HEK293T (cell line): ENCODE results near the gene CHD2.

Experiments
- CTCF ChIA-PET: fragments of 350-600 bp; formaldehyde crosslinking; extraction: SDS; loops from one replicate; lab custom pipeline; 2021; ENCODE audit warnings: antibody characterized with exemption, inconsistent platforms; lab: Yijun Ruan, JAX
- POLR2A ChIA-PET: fragments of 350-600 bp; formaldehyde crosslinking; extraction: SDS; loops from one replicate; lab custom pipeline; 2020; ENCODE audit warnings: antibody characterized with exemption, inconsistent platforms; lab: Yijun Ruan, JAX
- DNase-seq: peaks from one replicate; pipeline ENCODE4 v3.0.0; 2012; ENCODE audit warnings: mixed read lengths; ENCODE audit errors: extremely low spot score
- ARNT ChIP-seq: fragments of 450-650 bp; IDR thresholded peaks from 2 replicates; pipeline ENCODE4 v1.6.1; 2017; ENCODE audit warnings: mild to moderate bottlenecking
- BHLHE40 ChIP-seq: fragments of 450-650 bp; IDR thresholded peaks from 2 replicates; pipeline ENCODE4 v1.6.1; 2016; ENCODE audit warnings: mild to moderate bottlenecking, moderate library complexity, borderline replicate concordance
- CTBP1 ChIP-seq: fragments of 450-650 bp; IDR thresholded peaks from 2 replicates; pipeline ENCODE4 v1.6.1; 2016; ENCODE audit warnings: borderline replicate concordance
- ELF4 ChIP-seq: fragments of 450-650 bp; IDR thresholded peaks from 2 replicates; pipeline ENCODE4 v1.6.1; 2017; ENCODE audit warnings: antibody characterized with exemption
- FOXA1 ChIP-seq: fragments of 450-650 bp; IDR thresholded peaks from 2 replicates; pipeline ENCODE4 v1.6.1; 2016; ENCODE audit warnings: mild to moderate bottlenecking
- FOXK2 ChIP-seq: fragments of 450-650 bp; IDR thresholded peaks from 2 replicates; pipeline ENCODE4 v1.6.1; 2016; ENCODE audit warnings: mild to moderate bottlenecking
- FOXM1 ChIP-seq: fragments of 450-650 bp; IDR thresholded peaks from 2 replicates; pipeline ENCODE4 v1.6.1; 2017; ENCODE audit warnings: mild to moderate bottlenecking, borderline replicate concordance
- HDGF ChIP-seq: fragments of 450-650 bp; IDR thresholded peaks from 2 replicates; pipeline ENCODE4 v1.6.1; 2017; ENCODE audit warnings: antibody characterized with exemption, borderline replicate concordance
- L3MBTL2 ChIP-seq: fragments of 450-650 bp; conservative IDR thresholded peaks from 2 replicates; pipeline ENCODE4 v1.6.1; 2016; ENCODE audit warnings: mild to moderate bottlenecking
- LEF1 ChIP-seq: fragments of 450-650 bp; IDR thresholded peaks from 2 replicates; pipeline ENCODE4 v1.6.1; 2017; ENCODE audit warnings: mild to moderate bottlenecking, borderline replicate concordance
- NFRKB ChIP-seq: fragments of 450-650 bp; IDR thresholded peaks from 2 replicates; pipeline ENCODE4 v1.6.1; 2016; ENCODE audit warnings: mild to moderate bottlenecking, moderate library complexity
- PKNOX1 ChIP-seq: fragments of 450-650 bp; IDR thresholded peaks from 2 replicates; pipeline ENCODE4 v1.6.1; 2016
- SP1 ChIP-seq: fragments of 450-650 bp; IDR thresholded peaks from 2 replicates; pipeline ENCODE4 v1.6.1; 2017
- SUZ12 ChIP-seq: fragments of 450-650 bp; IDR thresholded peaks from 2 replicates; pipeline ENCODE4 v1.6.1; 2016; ENCODE audit warnings: mild to moderate bottlenecking
- TARDBP ChIP-seq: fragments of 450-650 bp; IDR thresholded peaks from 2 replicates; pipeline ENCODE4 v1.6.1; 2016
- ZNF384 ChIP-seq: fragments of 450-650 bp; IDR thresholded peaks from 2 replicates; pipeline ENCODE4 v1.6.1; 2016

The CHD2 gene

GRCh38 chr15:93020976-93021772 is 121.0 kb downstream of the CHD2 start:
- ChIA-PET CTCF (interaction anchor here (0.6 to 1.1 kb wide), 3 partner anchors 9 to 1099 kb away, joined by 3 to 4 read pairs (median 3); no protein-coding TSS in a partner anchor), POLR2A (no interaction called here)
- DNase-seq: no peak
- TF ChIP-seq PKNOX1 (no peak), BHLHE40 (no peak), CTBP1 (no peak), ARNT (no peak), FOXA1 (no peak), FOXK2 (no peak), SUZ12 (no peak), ELF4 (no peak), HDGF (no peak), TARDBP (no peak), L3MBTL2 (no peak), LEF1 (no peak), ZNF384 (no peak), FOXM1 (no peak), SP1 (no peak), NFRKB (no peak)

GRCh38 chr15:93024293-93024692 is 124.2 kb downstream of the CHD2 start:
- TF ChIP-seq BHLHE40: no peak
- no peak for TF ChIP-seq CTBP1
- TF ChIP-seq ZNF384: no peak
- no peak for TF ChIP-seq FOXA1
- TF ChIP-seq L3MBTL2: no peak
- no peak for TF ChIP-seq HDGF
- no peak for TF ChIP-seq SP1
- TF ChIP-seq FOXK2: no peak
- no peak for TF ChIP-seq ARNT
- no peak for TF ChIP-seq LEF1
- no peak for TF ChIP-seq FOXM1
- TF ChIP-seq SUZ12: no peak
- TF ChIP-seq NFRKB: no peak
- no peak for TF ChIP-seq ELF4
- TF ChIP-seq PKNOX1: no peak
- no peak for TF ChIP-seq TARDBP
- CTCF ChIA-PET: no interaction called here
- POLR2A ChIA-PET: no interaction called here
- no peak for DNase-seq

DNA sequence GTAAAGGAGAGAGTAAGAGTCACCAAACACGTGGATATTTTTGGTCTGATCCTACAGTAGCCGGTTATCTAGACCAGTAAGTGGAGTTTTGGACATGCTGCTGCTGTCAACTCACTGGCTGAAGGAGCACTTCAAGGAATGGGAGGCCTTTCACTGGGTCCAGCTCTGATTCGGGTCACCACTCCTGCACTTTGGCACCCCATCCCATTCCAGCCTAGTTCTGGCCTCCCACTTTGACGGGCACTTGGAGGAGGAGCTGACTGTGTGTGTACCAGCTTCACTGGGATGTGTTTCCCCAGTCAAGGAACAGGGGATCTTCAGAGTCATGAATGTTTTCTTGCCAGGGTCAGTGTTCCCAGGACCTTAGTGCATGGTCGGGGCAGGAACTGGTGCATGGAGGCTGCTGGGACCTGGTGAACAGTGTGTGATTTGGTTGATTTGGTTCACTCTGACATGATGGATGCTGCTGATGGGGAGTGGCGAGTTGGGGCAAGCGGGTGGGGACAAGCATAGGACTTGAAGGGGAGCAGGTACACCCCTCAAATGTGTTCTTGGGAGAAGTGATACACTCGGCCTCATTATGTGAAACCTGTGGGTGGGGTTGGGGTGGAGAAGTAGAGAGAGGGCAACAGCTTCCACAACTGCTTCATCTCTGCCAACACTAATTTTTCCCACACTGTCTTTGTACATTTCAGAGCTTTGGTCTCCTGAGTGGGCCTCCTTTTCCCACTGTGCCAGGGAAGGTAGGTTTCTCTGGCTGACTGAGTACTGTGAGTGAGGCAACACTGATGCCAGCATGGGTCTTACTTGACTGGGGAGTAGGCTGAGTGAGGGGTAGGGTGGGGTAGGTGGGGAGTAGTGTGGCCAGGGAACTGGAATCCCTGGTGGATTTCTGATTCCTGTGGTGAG is 124.8 kb downstream of the CHD2 start:
- CTCF ChIA-PET: interaction anchor here (1.2 kb wide), 1 partner anchor 1095 kb away, joined by 5 read pairs; no protein-coding TSS in a partner anchor

DNA sequence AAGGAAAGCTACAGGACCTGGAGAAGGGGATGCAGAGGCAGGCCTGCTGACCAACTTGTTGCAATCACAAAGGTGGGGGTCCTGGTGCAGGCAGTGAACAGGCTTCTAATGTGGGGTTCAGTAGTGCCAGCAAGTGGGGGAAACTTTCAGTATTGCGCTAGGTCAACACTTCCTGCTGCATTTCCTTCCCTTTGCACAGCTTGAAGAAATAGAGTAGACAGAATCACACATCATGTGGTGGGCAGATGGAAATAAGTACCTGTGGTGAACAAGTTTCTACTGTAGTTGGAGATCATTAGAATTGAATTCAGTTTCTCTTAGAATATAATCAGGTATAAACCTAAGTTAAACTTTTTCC is 125.5 kb downstream of the CHD2 start:
- TF ChIP-seq L3MBTL2 (no peak), CTBP1 (no peak), FOXM1 (no peak), BHLHE40 (no peak), SP1 (no peak), ARNT (no peak), NFRKB (no peak), FOXA1 (no peak), LEF1 (no peak), TARDBP (no peak), PKNOX1 (no peak), ELF4 (no peak), FOXK2 (no peak), ZNF384 (no peak), HDGF (no peak), SUZ12 (no peak)
- POLR2A ChIA-PET: interaction anchor here (1.0 kb wide), 1 partner anchor 47 kb away, joined by 3 read pairs; no protein-coding TSS in a partner anchor
- CTCF ChIA-PET: interaction anchor here (1.2 kb wide), 1 partner anchor 1094 kb away, joined by 5 read pairs; no protein-coding TSS in a partner anchor
- DNase-seq: no peak

More for the DNA sequence above, 124.8 kb downstream of the CHD2 start:
- POLR2A ChIA-PET: no interaction called here
- no peak for DNase-seq
- TF ChIP-seq SUZ12 (no peak), PKNOX1 (no peak), TARDBP (no peak), FOXM1 (no peak), ZNF384 (no peak), ARNT (no peak), ELF4 (no peak), FOXK2 (no peak), LEF1 (no peak), NFRKB (no peak), SP1 (no peak), BHLHE40 (no peak), HDGF (no peak), FOXA1 (no peak), CTBP1 (no peak), L3MBTL2 (no peak)
